KMS-11 (cell line): Measurements from ENCODE around the gene PCDHGA7.
"Not testable (repeated sequence)": the region's sequence is repeated elsewhere in the genome, so short reads cannot be mapped to it uniquely, and the experiment has no call there.

Experiments used
- H2AFZ ChIP-seq: fragments of 200-600 bp; sonication (generic); 2 replicates; pipeline ENCODE4 v1.6.1; 2016; ENCODE audit warnings: antibody characterized with exemption, mixed run types, low read depth
- H3K27ac ChIP-seq: fragments of 200-600 bp; sonication (generic); 2 replicates; pipeline ENCODE4 v1.6.1; 2016; ENCODE audit warnings: mild to moderate bottlenecking, mixed run types
- H3K27me3 ChIP-seq: fragments of 200-600 bp; sonication (generic); 2 replicates; pipeline ENCODE4 v1.6.1; 2017; ENCODE audit warnings: mild to moderate bottlenecking, low read depth, mixed run types, moderate library complexity; ENCODE audit not compliant: insufficient read depth
- H3K36me3 ChIP-seq: fragments of 200-600 bp; sonication (generic); 2 replicates; pipeline ENCODE4 v1.6.1; 2017; ENCODE audit warnings: mild to moderate bottlenecking, mixed run types; ENCODE audit not compliant: insufficient read depth
- H3K4me1 ChIP-seq: fragments of 200-600 bp; sonication (generic); 2 replicates; pipeline ENCODE4 v1.6.1; 2016; ENCODE audit warnings: mild to moderate bottlenecking, low read depth, mixed run types; ENCODE audit not compliant: poor library complexity, severe bottlenecking
- H3K4me2 ChIP-seq: fragments of 200-600 bp; sonication (generic); 2 replicates; pipeline ENCODE4 v1.7.0; 2016; ENCODE audit warnings: mild to moderate bottlenecking, mixed run types
- H3K4me3 ChIP-seq: fragments of 200-600 bp; sonication (generic); IDR thresholded peaks from 2 replicates; pipeline ENCODE4 v1.6.1; 2017; ENCODE audit warnings: low read depth, low read length, mixed read lengths; ENCODE audit not compliant: insufficient read depth
- H3K79me2 ChIP-seq: fragments of 200-600 bp; sonication (generic); 2 replicates; pipeline ENCODE4 v1.6.1; 2016; ENCODE audit warnings: low read depth, mixed run types; ENCODE audit not compliant: insufficient read depth
- H3K9ac ChIP-seq: fragments of 200-600 bp; sonication (generic); 2 replicates; pipeline ENCODE4 v1.6.1; 2016; ENCODE audit warnings: mild to moderate bottlenecking, mixed run types
- H4K20me1 ChIP-seq: fragments of 200-600 bp; sonication (generic); 2 replicates; pipeline ENCODE4 v1.6.1; 2016; ENCODE audit warnings: mild to moderate bottlenecking, mixed run types; ENCODE audit not compliant: insufficient read depth
- TF ChIP-seq, protein P1 (sequence below): fragments of 200-600 bp; sonication (generic); conservative IDR thresholded peaks from 2 replicates; pipeline ENCODE4 v1.6.1; 2017; ENCODE audit warnings: low read depth, mild to moderate bottlenecking, antibody characterized with exemption, low read length, moderate library complexity, mixed read lengths

PCDHGA7 gene

DNA sequence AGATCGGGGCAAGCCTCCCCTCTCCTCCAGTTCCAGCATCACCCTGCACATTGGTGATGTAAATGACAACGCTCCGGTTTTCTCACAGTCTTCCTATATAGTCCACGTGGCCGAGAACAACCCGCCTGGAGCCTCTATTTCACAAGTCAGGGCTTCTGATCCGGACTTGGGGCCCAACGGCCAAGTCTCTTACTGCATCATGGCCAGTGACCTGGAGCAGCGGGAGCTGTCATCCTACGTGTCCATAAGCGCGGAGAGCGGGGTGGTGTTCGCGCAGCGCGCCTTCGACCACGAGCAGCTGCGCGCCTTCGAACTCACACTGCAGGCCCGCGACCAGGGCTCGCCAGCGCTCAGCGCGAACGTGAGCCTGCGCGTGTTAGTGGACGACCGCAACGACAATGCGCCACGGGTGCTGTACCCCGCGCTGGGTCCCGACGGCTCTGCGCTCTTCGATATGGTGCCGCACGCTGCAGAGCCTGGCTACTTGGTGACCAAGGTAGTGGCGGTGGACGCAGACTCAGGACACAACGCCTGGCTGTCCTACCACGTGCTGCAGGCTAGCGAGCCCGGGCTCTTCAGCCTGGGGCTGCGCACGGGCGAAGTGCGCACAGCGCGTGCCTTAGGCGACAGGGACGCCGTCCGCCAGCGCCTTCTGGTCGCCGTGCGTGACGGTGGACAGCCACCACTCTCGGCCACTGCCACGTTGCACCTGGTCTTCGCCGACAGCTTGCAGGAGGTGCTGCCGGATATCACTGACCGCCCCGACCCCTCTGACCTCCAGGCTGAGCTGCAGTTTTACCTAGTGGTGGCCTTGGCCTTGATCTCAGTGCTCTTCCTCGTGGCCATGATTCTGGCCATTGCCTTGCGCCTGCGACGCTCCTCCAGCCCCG, 6.9 kb downstream of the PCDHGA7 start:
- Histone ChIP-seq H3K4me3 (no peak overlapping the region), H3K4me2 (no peak overlapping the region), H2AFZ (no peak overlapping the region)

DNA sequence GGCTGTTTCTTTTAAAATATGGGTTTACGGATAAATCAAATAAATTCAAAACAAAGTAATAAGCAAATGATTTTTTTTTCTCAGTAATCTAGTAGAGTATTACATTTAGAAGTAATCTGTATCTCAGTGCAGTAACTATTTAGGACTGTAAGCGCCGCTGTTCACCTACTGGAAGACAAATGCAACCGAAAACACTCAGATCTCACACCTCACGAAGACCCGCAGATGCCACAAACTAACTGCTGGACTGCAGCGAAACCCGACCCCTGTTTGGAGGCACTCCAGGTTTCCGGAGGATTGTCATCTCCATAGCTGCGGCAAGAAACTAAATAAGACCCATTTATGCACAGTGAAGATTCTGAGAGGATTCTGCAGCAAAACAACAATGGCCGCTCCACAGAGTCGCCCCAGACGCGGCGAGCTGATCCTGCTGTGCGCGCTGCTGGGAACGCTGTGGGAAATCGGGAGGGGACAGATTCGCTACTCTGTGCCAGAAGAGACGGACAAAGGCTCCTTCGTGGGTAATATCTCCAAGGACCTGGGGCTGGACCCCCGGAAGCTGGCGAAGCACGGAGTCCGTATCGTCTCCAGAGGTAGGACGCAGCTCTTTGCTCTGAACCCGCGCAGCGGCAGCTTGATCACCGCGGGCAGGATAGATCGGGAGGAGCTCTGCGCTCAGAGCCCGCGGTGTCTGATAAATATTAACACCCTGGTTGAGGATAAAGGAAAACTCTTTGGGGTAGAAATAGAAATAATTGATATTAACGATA, 10.1 kb downstream of the PCDHGA7 start, which contains the start of gene PCDHGA8:
TSS of gene PCDHGA8 (plus strand) at position 205 of the 770 bp plus-strand sequence. CDS start at position 386, 181 bp downstream.
- Histone ChIP-seq H3K4me3 (no peak within 1 kb of the TSS), H3K4me2 (no peak within 1 kb of the TSS)

More for the DNA sequence above, 6.9 kb downstream of the PCDHGA7 start:
- H3K79me2 ChIP-seq: no peaks in the 10 kb centered on the region
- H3K27me3 ChIP-seq: no peaks in the 10 kb centered on the region
- TF ChIP-seq, protein P1, sequence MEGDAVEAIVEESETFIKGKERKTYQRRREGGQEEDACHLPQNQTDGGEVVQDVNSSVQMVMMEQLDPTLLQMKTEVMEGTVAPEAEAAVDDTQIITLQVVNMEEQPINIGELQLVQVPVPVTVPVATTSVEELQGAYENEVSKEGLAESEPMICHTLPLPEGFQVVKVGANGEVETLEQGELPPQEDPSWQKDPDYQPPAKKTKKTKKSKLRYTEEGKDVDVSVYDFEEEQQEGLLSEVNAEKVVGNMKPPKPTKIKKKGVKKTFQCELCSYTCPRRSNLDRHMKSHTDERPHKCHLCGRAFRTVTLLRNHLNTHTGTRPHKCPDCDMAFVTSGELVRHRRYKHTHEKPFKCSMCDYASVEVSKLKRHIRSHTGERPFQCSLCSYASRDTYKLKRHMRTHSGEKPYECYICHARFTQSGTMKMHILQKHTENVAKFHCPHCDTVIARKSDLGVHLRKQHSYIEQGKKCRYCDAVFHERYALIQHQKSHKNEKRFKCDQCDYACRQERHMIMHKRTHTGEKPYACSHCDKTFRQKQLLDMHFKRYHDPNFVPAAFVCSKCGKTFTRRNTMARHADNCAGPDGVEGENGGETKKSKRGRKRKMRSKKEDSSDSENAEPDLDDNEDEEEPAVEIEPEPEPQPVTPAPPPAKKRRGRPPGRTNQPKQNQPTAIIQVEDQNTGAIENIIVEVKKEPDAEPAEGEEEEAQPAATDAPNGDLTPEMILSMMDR: no peak
- no peaks in the 10 kb centered on the region for H3K4me1 ChIP-seq
- H4K20me1 ChIP-seq: no peaks in the 10 kb centered on the region
- H3K36me3 ChIP-seq: no peaks in the 10 kb centered on the region
- H3K27ac ChIP-seq: no peak overlapping the region
- H3K9ac ChIP-seq: no peak overlapping the region

DNA sequence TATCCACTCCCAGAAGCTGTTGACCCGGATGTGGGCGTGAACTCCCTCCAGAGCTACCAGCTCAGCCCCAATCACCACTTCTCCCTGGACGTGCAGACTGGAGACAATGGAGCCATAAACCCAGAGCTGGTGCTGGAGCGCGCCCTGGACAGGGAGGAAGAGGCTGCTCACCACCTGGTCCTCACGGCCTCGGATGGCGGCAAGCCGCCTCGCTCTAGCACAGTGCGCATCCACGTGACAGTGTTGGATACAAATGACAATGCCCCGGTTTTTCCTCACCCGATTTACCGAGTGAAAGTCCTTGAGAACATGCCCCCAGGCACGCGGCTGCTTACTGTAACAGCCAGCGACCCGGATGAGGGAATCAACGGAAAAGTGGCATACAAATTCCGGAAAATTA, 10.7 kb downstream of the PCDHGA7 start:
- Histone ChIP-seq H3K79me2 (no peaks in the 10 kb centered on the region), H3K27me3 (no peaks in the 10 kb centered on the region), H3K36me3 (no peaks in the 10 kb centered on the region), H2AFZ (no peak overlapping the region), H4K20me1 (no peaks in the 10 kb centered on the region), H3K4me3 (no peak overlapping the region), H3K4me1 (no peaks in the 10 kb centered on the region), H3K4me2 (no peak overlapping the region), H3K27ac (no peak overlapping the region), H3K9ac (no peak overlapping the region)
- TF ChIP-seq, protein P1: no peak

More for the DNA sequence above, 10.1 kb downstream of the PCDHGA7 start, which contains the start of gene PCDHGA8:
- TF ChIP-seq, protein P1: no peak
- Histone ChIP-seq H4K20me1 (no peaks in the 10 kb centered on the region), H3K27me3 (no peaks in the 10 kb centered on the region), H2AFZ (no peak within 1 kb of the TSS), H3K36me3 (no peaks in the 10 kb centered on the region), H3K79me2 (no peaks in the 10 kb centered on the region), H3K27ac (no peak within 1 kb of the TSS), H3K4me1 (no peaks in the 10 kb centered on the region), H3K9ac (no peak within 1 kb of the TSS)

DNA sequence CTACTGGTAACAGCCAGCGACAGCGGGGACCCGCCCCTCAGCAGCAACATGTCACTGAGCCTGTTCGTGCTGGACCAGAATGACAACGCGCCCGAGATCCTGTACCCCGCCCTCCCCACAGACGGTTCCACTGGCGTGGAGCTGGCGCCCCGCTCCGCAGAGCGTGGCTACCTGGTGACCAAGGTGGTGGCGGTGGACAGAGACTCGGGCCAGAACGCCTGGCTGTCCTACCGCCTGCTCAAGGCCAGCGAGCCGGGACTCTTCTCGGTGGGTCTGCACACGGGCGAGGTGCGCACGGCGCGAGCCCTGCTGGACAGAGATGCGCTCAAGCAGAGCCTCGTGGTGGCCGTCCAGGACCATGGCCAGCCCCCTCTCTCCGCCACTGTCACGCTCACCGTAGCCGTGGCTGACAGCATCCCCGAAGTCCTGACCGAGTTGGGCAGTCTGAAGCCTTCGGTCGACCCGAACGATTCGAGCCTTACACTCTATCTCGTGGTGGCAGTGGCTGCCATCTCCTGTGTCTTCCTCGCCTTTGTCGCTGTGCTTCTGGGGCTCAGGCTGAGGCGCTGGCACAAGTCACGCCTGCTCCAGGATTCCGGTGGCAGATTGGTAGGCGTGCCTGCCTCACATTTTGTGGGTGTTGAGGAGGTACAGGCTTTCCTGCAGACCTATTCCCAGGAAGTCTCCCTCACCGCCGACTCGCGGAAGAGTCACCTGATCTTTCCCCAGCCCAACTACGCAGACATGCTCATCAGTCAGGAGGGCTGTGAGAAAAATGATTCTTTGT, 12.1 kb downstream of the PCDHGA7 start:
- not testable (repeated sequence) for H3K27me3 ChIP-seq, H2AFZ ChIP-seq, H3K4me3 ChIP-seq, H4K20me1 ChIP-seq, H3K9ac ChIP-seq, H3K79me2 ChIP-seq, H3K27ac ChIP-seq, H3K4me2 ChIP-seq, H3K36me3 ChIP-seq, H3K4me1 ChIP-seq
